Measurements from ENCODE around the gene EPN1.

Gene EPN1

DNA sequence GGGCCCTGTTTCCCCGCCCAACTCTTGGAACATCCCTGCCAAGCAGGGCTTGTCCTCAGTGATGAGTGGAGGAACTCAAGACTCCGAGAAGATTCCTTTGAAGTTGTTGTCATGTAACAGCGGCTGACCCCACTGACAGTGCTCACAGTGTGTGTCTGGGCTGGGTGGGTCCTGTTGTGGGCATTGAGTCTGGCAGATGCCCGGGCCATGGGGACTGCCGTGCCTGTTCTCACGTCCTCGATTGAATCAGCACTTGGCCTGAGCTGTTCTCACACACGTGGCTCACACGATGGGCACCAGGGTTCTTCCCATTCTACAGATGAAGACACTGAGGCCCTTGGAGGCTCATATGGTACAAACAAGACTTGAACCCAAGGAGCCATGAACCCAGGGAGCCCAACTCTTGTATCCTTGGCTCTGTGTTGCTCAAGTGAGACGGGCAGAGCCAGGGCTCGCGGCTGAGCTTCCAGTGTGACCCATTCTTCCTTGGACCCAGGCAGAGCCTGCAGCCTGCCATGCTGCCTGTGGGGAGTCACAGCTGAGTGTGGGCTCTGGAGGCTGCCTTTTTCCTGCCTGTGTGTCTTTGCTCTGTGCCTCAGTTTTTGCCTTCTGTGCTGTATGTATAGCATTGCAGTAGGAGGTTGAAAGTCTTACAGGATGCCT, 8.6 kb upstream of the EPN1 start:
- TF ChIP-seq, protein P1, sequence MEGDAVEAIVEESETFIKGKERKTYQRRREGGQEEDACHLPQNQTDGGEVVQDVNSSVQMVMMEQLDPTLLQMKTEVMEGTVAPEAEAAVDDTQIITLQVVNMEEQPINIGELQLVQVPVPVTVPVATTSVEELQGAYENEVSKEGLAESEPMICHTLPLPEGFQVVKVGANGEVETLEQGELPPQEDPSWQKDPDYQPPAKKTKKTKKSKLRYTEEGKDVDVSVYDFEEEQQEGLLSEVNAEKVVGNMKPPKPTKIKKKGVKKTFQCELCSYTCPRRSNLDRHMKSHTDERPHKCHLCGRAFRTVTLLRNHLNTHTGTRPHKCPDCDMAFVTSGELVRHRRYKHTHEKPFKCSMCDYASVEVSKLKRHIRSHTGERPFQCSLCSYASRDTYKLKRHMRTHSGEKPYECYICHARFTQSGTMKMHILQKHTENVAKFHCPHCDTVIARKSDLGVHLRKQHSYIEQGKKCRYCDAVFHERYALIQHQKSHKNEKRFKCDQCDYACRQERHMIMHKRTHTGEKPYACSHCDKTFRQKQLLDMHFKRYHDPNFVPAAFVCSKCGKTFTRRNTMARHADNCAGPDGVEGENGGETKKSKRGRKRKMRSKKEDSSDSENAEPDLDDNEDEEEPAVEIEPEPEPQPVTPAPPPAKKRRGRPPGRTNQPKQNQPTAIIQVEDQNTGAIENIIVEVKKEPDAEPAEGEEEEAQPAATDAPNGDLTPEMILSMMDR (IDR thresholded peaks at IDR 0.05; ENCODE audit: low read depth, low read length): no peak
- DNase-seq (ENCODE audit: extremely low read depth, low read depth): no peak

DNA sequence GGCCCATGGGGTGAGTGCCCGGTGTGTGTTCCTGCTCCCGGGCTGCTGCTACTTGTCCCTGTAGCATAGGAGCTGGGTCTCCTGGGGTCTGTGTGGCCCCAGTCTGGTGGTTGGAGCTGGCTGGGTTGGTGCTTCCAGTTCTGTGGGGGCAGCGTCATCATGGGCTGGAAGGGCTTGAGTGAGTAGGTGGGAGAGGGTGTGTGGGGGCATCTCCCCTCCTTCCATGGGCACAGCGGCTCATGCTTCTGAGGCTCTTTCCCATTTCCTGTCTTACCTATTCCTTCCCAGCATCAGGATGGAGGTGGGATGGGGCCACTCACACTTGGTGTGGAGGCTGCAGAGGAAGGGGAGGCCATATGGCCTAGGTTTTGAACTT, 8.0 kb upstream of the EPN1 start:
- TF ChIP-seq, protein P1 (IDR thresholded peaks at IDR 0.05; ENCODE audit: low read depth, low read length): no peak
- no peak for DNase-seq (ENCODE audit: extremely low read depth, low read depth)

DNA sequence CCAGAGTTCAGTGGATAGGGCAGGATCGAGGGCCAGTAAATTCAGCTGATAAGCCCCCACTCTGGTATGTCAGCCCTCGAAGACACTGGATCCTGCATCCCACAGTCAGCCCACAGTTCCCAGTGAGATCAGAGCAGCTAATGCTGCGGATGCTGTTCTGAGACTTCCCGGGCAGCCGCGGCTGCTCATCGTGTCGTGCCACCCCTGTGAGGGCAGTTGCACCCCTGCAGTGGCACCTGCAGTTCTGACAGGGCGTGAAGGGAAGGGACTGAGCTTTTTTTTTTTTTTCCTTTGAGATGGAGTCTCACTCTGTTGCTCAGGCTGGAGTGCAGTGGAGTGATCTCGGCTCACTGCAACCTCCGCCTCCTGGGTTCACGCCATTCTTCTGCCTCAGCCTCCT, 7.5 kb upstream of the EPN1 start:
- TF ChIP-seq, protein P1 (IDR thresholded peaks at IDR 0.05; ENCODE audit: low read depth, low read length): no peak
- no peak for DNase-seq (ENCODE audit: extremely low read depth, low read depth)

DNA sequence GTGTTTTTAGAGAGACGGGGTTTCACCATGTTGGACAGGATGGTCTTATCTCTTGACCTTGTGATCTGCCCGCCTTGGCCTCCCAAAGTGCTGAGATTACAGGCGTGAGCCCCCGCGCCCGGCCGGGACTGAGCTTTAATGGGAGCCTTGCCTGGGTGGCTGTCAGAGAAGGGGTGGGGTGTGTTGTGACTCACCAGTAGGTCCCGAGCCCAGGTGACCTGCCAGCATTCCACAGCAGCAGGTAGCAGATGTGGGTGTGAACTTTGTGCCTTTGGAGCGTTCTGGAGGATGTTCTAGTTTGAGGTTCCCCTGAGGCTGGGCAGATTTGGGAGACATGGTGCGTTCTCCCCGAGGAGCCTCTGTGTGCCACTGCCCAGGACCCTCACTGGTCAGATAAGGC, 7.1 kb upstream of the EPN1 start:
- DNase-seq (ENCODE audit: extremely low read depth, low read depth): no peak
- TF ChIP-seq, protein P1 (IDR thresholded peaks at IDR 0.05; ENCODE audit: low read depth, low read length): no peak

- TF ChIP-seq, protein P1 (IDR thresholded peaks at IDR 0.05; ENCODE audit: low read depth, low read length): no peak
- DNase-seq (ENCODE audit: extremely low read depth, low read depth): no peak
Measured at GRCh38 chr19:55668603-55669348, 6.2 kb upstream of the EPN1 start.

- TF ChIP-seq, protein P1 (IDR thresholded peaks at IDR 0.05; ENCODE audit: low read depth, low read length): no peak
- no peak for DNase-seq (ENCODE audit: extremely low read depth, low read depth)
Measured at GRCh38 chr19:55669418-55670279, 5.4 kb upstream of the EPN1 start.
